K562 (cell line): ENCODE data around the gene DPAGT1. TPM values are rescaled to one million over a fixed set of nuclear protein-coding genes. Genes with fewer than 3 reads are reported as not detected.
A peak's percentile ranks its signal among the peaks of the same experiment; 100 is the strongest.

Experiments
- CBFA2T2 ChIP-seq: fragments of 450-650 bp; conservative IDR thresholded peaks from 2 replicates; pipeline ENCODE4 v1.6.1; 2017; ENCODE audit warnings: mild to moderate bottlenecking
- CTBP1 ChIP-seq: fragments of 450-650 bp; IDR thresholded peaks from 2 replicates; pipeline ENCODE4 v1.6.1; 2016; ENCODE audit warnings: borderline replicate concordance
- FOSL1 ChIP-seq: fragments of 200-800 bp; sonication (Bioruptor generic); conservative IDR thresholded peaks from 2 replicates; pipeline ENCODE4 v1.6.1; 2016; ENCODE audit warnings: missing genetic modification characterization, missing compliant biosample characterization
- HNRNPK ChIP-seq: fragments of 200-400 bp; formaldehyde crosslinking; IDR thresholded peaks from one replicate; pipeline ENCODE4 v1.6.1; 2018; ENCODE audit warnings: mild to moderate bottlenecking, low read depth, low read length; ENCODE audit not compliant: poor library complexity, severe bottlenecking
- MAFK ChIP-seq: IDR thresholded peaks from 2 replicates; pipeline ENCODE4 v1.6.1; 2011; ENCODE audit warnings: low read length, improper control_type of control experiment
- MTA2 ChIP-seq: fragments of 450-650 bp; IDR thresholded peaks from 2 replicates; pipeline ENCODE4 v1.6.1; 2016; ENCODE audit warnings: low read depth
- NELFE ChIP-seq: IDR thresholded peaks from 2 replicates; pipeline ENCODE4 v1.6.1; 2011; ENCODE audit warnings: mild to moderate bottlenecking; ENCODE audit not compliant: insufficient read depth, insufficient read length
- NEUROD1 ChIP-seq: fragments of 150-350 bp; IDR thresholded peaks from 2 replicates; pipeline ENCODE4 v1.6.1; 2014; ENCODE audit warnings: borderline replicate concordance, low read length, low read depth; ENCODE audit not compliant: partially characterized antibody
- NFE2 ChIP-seq: IDR thresholded peaks from 2 replicates; pipeline ENCODE4 v1.6.1; 2014; ENCODE audit warnings: antibody characterized with exemption, low read depth
- NFE2L1 ChIP-seq: fragments of 450-650 bp; IDR thresholded peaks from 2 replicates; pipeline ENCODE4 v1.6.1; 2016; ENCODE audit warnings: missing genetic modification characterization, low read depth, mild to moderate bottlenecking, missing compliant biosample characterization, moderate library complexity, borderline replicate concordance
- NUFIP1 ChIP-seq: fragments of 450-650 bp; IDR thresholded peaks from 2 replicates; pipeline ENCODE4 v1.6.1; 2018; ENCODE audit not compliant: partially characterized antibody
- POLR2AphosphoS2 ChIP-seq: IDR thresholded peaks from 2 replicates; pipeline ENCODE4 v1.6.1; 2012; ENCODE audit warnings: low read length, improper control_type of control experiment
- POU5F1 ChIP-seq: fragments of 150-350 bp; IDR thresholded peaks from 2 replicates; pipeline ENCODE4 v1.6.1; 2014; ENCODE audit warnings: borderline replicate concordance, low read length, low read depth, mild to moderate bottlenecking; ENCODE audit not compliant: partially characterized antibody
- PREB ChIP-seq: sonication (generic); formaldehyde crosslinking; IDR thresholded peaks from 2 replicates; pipeline ENCODE4 v1.8.1; 2023; ENCODE audit warnings: mild to moderate bottlenecking, missing genetic modification reagents
- RCOR1 ChIP-seq, 2 experiments: IDR thresholded peaks; 2 replicates each; pipeline ENCODE4 v1.6.1; 2012; ENCODE audit warnings: low read depth in 2 of 2, low read length in 2 of 2, borderline replicate concordance in 1 of 2, improper control_type of control experiment in 1 of 2
- RFX7 ChIP-seq: fragments of 250-450 bp; sonication (Bioruptor Pico); IDR thresholded peaks from 2 replicates; pipeline ENCODE4 v1.5.1; 2021; ENCODE audit warnings: mild to moderate bottlenecking
- SIN3A ChIP-seq, 2 experiments: fragments of 150-350 bp in 1 of 2; IDR thresholded peaks; 2 replicates each; pipeline ENCODE4 v1.6.1; 2011 to 2016; ENCODE audit warnings: borderline replicate concordance in 2 of 2, low read depth in 2 of 2, low read length in 2 of 2, mild to moderate bottlenecking in 2 of 2, moderate library complexity in 2 of 2; ENCODE audit not compliant: control insufficient read depth in 1 of 2
- SLC30A9 ChIP-seq: fragments of 250-450 bp; sonication (Bioruptor Pico); IDR thresholded peaks from 2 replicates; pipeline ENCODE4 v1.8.0; 2022; ENCODE audit warnings: mild to moderate bottlenecking, moderate library complexity
- TGIF2 ChIP-seq: sonication (generic); formaldehyde crosslinking; IDR thresholded peaks from 2 replicates; pipeline ENCODE4 v1.8.1; 2022; ENCODE audit warnings: mild to moderate bottlenecking, missing genetic modification reagents, moderate library complexity
- ZBED1 ChIP-seq: IDR thresholded peaks from 2 replicates; pipeline ENCODE4 v1.6.1; 2014
- ZNF134 ChIP-seq: fragments of 250-450 bp; sonication (Bioruptor Pico); conservative IDR thresholded peaks from 2 replicates; pipeline ENCODE4 v1.4.0; 2020
- polyA plus RNA-seq, 8 experiments: library from polyadenylated mRNA; depleted of rRNA in 4 of 8; stranded (reverse) in 5 of 8; unstranded in 3 of 8; fragments of >200 nt; fragmentation: Nextera tagmentation in 2 of 8; fragmentation: Illumina TruSeq in 1 of 8; extraction: Ambion mirVana in 2 of 8; extraction: Trizol in 1 of 8; gene quantifications; 2 replicates each; pipeline versions ENCODE4 v1.2.1 to v1.2.3, GENCODE V29; 2011 to 2014; ENCODE audit warnings: inconsistent platforms in 1 of 8, missing spikeins in 1 of 8
- total RNA-seq, 7 experiments: library from RNA; depleted of rRNA in 6 of 7; stranded (reverse); fragments of >200 nt in 6 of 7; fragmentation: Illumina TruSeq in 2 of 7; extraction: Trizol in 2 of 7; gene quantifications; 2 replicates each; pipeline versions ENCODE4 v1.2.1 to v1.2.3, GENCODE V29; 2011 to 2021; ENCODE audit warnings: low replicate concordance in 1 of 7

Gene DPAGT1
- total and polyA plus RNA-seq, 9 of the 15 experiments (the other 6 are each of a cell fraction or from before 2014, with no cell fraction given) = 29.9 to 135 (median 85.0) TPM

- TF ChIP-seq PREB (CRISPR knock-in tag) (no peak), RCOR1 (IDR thresholded peaks at IDR 0.05; ENCODE audit: borderline replicate concordance in 1 of 2, low read depth in 2 of 2, low read length in 2 of 2) (0 out of 4 replicates have a peak, but pooled peaks of 1 of the 2 experiments have one; percentile 9), NFE2 (0 out of 2 replicates have a peak, but pooled peaks have one; percentile 1), NUFIP1 (no peak), ZNF134 (no peak), FOSL1 (tag) (no peak), POU5F1 (no peak), RFX7 (0 out of 2 replicates have a peak, but pooled peaks have one; percentile 42), POLR2AphosphoS2 (peak; percentile 41; the same call in 1 of the 2 replicates), HNRNPK (no peak), CTBP1 (no peak), SLC30A9 (CRISPR knock-in tag) (no peak), ZBED1 (no peak), MTA2 (no peak), NEUROD1 (no peak), TGIF2 (CRISPR knock-in tag) (no peak; the same call in 1 of the 2 replicates), CBFA2T2 (no peak), NFE2L1 (tag) (no peak), NELFE (no peak), MAFK (no peak), SIN3A (IDR thresholded peaks at IDR 0.05; ENCODE audit: borderline replicate concordance in 2 of 2, control insufficient read depth in 1 of 2, low read depth in 2 of 2, low read length in 2 of 2) (peak in 1 of 2 experiments; percentile 32; a peak in 1 of 4 replicates)
Measured at GRCh38 chr11:119091966-119092879, 9.4 kb downstream of the DPAGT1 start (continued).
